AG04450 (cell line): ENCODE data around the gene RPS15A. TPM values are rescaled to one million over a fixed set of nuclear protein-coding genes. Genes with fewer than 3 reads are reported as not detected.

ENCODE experiments used
- CTCF ChIA-PET: fragments of 300-600, 350-600 bp; formaldehyde crosslinking; extraction: SDS; loops from one replicate; lab custom pipeline; 2022; ENCODE audit warnings: antibody characterized with exemption, inconsistent platforms; lab: Charles Lee
- POLR2A ChIA-PET: fragments of 350-600 bp; formaldehyde crosslinking; extraction: SDS; loops from one replicate; lab custom pipeline; 2021; ENCODE audit warnings: antibody characterized with exemption, inconsistent platforms; lab: Yijun Ruan, JAX
- DNase-seq: peaks from one replicate; pipeline ENCODE4 v3.0.0-alpha.2; 2011; ENCODE audit warnings: low read depth, low spot score
- H3K27ac ChIP-seq: one replicate; pipeline ENCODE4 v1.5.1; 2012; ENCODE audit warnings: low read depth, low read length, control low read depth
- H3K27me3 ChIP-seq: one replicate; pipeline ENCODE4 v1.6.0; 2012; ENCODE audit warnings: low read length; ENCODE audit not compliant: control insufficient read depth, insufficient read depth
- H3K4me3 ChIP-seq: 2 replicates; pipeline ENCODE4 v1.5.1; 2011; ENCODE audit warnings: mild to moderate bottlenecking, low read depth, low read length, control low read depth
- H3K9me3 ChIP-seq: 2 replicates; pipeline ENCODE4 v1.5.1; 2012; ENCODE audit warnings: low read length; ENCODE audit not compliant: control insufficient read depth, insufficient read depth
- polyA minus RNA-seq: library from RNA; depleted of rRNA, polyadenylated mRNA; stranded (reverse); fragments of >200 nt; gene quantifications from 2 replicates; pipeline ENCODE4 v1.2.3, GENCODE V29; 2011; rRNA and poly(A)+ RNA removed
- polyA plus RNA-seq: library from polyadenylated mRNA; depleted of rRNA; stranded (reverse); fragments of >200 nt; gene quantifications from 2 replicates; pipeline ENCODE4 v1.2.3, GENCODE V29; 2011; rRNA removed
- TF ChIP-seq, protein P1 (sequence below): IDR thresholded peaks from 2 replicates; pipeline ENCODE4 v1.5.1; 2011; ENCODE audit warnings: low read depth, low read length, control low read depth, inconsistent platforms

RPS15A gene
- polyA plus RNA-seq (3,840 and 3,917 TPM in 2 replicates), polyA minus RNA-seq (678 and 713 TPM in 2 replicates)

DNA sequence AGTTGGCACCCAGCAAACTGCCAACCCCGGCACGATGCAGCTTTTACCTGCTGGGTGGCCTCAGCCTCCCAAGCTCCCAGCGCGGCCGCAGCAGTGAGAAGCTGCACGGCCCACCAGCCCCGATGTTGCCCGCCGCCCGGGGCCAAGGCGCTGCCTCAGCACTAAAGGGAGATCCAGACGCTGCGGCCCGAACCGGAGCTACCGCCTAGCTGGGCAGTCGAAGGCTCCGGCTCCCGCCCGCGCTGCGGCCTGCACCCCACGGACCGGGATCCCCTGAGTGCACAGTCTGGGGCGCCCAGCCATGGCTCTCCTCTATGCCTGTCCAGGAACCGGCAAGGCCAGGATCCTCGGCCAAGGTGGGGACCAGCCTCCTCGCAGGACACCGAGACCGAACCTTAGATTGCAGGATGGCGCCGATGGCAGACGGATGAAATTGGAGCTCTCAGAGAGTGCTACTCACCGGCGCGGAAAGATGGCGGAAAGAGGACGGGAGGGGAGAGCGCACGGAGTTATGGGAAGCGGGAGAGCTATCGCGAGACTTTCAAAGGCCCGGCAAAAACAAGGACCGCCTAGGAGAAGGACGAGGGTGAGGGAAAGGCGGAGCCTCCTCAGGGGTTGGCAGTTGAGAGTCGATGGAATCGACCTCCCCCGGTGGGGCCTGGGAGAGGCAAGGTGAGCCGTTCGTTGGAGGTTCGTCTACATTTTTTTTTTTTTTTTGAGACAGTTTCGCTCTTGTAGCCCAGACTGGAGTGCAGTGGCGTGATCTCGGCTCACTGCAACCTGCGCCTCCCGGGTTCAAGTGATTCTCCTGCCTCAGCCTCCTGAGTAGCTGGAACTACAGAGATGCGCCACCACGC lies at the start of gene RPS15A:
RPS15A (minus strand) TSS at position 485 of the 857 bp plus-strand sequence. CDS start 1,221 bp downstream, outside the sequence.
- Histone ChIP-seq H3K4me3 (peak within 1 kb of the TSS; percentile 99), H3K9me3 (peaks cover 4% of the 10 kb centered on the region; the same call in 1 of the 2 replicates), H3K27me3 (no peaks in the 10 kb centered on the region), H3K27ac (peak within 1 kb of the TSS; percentile 76)
- TF ChIP-seq, protein P1, sequence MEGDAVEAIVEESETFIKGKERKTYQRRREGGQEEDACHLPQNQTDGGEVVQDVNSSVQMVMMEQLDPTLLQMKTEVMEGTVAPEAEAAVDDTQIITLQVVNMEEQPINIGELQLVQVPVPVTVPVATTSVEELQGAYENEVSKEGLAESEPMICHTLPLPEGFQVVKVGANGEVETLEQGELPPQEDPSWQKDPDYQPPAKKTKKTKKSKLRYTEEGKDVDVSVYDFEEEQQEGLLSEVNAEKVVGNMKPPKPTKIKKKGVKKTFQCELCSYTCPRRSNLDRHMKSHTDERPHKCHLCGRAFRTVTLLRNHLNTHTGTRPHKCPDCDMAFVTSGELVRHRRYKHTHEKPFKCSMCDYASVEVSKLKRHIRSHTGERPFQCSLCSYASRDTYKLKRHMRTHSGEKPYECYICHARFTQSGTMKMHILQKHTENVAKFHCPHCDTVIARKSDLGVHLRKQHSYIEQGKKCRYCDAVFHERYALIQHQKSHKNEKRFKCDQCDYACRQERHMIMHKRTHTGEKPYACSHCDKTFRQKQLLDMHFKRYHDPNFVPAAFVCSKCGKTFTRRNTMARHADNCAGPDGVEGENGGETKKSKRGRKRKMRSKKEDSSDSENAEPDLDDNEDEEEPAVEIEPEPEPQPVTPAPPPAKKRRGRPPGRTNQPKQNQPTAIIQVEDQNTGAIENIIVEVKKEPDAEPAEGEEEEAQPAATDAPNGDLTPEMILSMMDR, result no peak
- peak; percentile 95 for DNase-seq
- POLR2A ChIA-PET, result interaction anchor here (0.7 to 6.0 kb wide), 10 partner anchors 10 to 1590 kb away, joined by 3 to 133 read pairs (median 4); partner anchors contain the start of genes ARL6IP1, COQ7 and VPS35L
- CTCF ChIA-PET, result interaction anchor here (1.0 to 1.3 kb wide), 4 partner anchors 9 to 180 kb away, joined by 4 to 17 read pairs (median 6); partner anchors contain the start of gene ARL6IP1

DNA sequence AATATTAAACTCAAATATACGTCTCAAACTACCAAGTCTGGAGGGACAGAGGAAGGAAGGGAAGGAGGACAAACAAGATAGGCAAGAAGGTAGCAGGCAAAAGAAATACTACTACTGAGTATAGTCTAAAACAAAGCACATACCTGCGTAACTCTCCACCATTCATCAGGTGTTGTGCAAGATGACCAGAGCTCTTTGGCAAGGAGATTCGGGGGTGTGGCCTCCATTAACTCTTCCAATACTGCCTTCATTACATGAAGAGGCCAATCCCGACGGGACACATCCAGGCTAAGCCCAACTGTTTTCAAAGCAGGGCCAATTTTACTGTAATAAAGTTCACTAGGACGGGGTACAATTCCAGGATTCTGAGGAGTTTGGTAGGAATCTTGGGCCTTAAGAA lies 49.4 kb upstream of the RPS15A start:
- DNase-seq, result no peak
- Histone ChIP-seq H3K27ac (no peak overlapping the region), H3K4me3 (no peak overlapping the region), H3K9me3 (no peaks in the 10 kb centered on the region), H3K27me3 (no peaks in the 10 kb centered on the region)
- ChIA-PET CTCF (interaction anchor here (0.7 kb wide), 1 partner anchor 38 kb away, joined by 3 read pairs; the partner anchor contains the start of gene ARL6IP1), POLR2A (no interaction called here)
- TF ChIP-seq, protein P1, result no peak

DNA sequence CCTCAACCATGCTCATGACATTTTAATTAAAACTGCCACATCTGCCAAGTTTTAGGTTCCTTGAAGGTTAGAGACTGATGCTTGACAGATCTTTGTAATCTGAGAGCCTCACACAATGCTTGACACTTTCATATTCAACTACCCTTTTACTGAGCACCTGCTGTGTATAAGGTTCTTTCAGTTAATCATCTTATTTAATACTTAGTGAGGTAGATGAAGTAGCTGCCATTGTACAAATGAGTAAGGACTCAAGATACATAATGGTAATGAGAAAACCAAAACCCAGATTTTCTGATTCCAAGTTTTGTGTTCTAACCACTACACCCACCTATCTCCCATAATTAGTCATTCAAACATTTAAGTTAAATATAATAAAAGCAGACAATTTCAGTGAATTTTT lies 46.6 kb upstream of the RPS15A start:
- H3K4me3 ChIP-seq, result no peak overlapping the region
- CTCF ChIA-PET, result interaction anchor here (0.5 to 2.3 kb wide), 3 partner anchors 32 to 1286 kb away, joined by 4 to 8 read pairs (median 4); partner anchors contain the start of gene ARL6IP1
- TF ChIP-seq, protein P1, result no peak
- POLR2A ChIA-PET, result no interaction called here
- H3K9me3 ChIP-seq, result no peaks in the 10 kb centered on the region
- H3K27me3 ChIP-seq, result no peaks in the 10 kb centered on the region
- DNase-seq, result no peak
- no peak overlapping the region for H3K27ac ChIP-seq

DNA sequence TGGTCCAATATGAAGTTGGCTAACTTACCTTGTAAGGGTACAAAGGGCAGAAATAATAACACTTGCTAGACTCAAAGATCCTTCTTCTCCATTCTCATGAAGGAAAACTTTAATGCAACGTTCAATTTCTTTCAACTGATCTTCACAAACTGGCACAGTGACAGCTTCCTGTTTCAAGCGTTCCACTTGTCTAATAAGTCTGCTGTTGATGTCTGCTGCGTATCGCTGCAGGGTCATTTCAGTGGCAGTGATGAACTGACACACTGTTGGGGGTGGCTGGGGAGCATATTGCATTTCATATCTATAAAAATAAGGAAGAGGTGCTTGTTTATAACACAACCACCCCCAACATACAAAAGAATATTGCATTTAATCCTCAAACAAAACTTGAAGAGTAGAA lies 44.7 kb upstream of the RPS15A start:
- Histone ChIP-seq H3K9me3 (no peaks in the 10 kb centered on the region), H3K27ac (no peak overlapping the region), H3K27me3 (no peaks in the 10 kb centered on the region), H3K4me3 (no peak overlapping the region)
- POLR2A ChIA-PET, result interaction anchor here (0.6 kb wide), 1 partner anchor 33 kb away, joined by 6 read pairs; no protein-coding TSS in a partner anchor
- DNase-seq, result no peak
- CTCF ChIA-PET, result interaction anchor here (1.0 to 2.8 kb wide), 2 partner anchors 33 to 135 kb away, joined by 3 to 9 read pairs; partner anchors contain the start of gene ARL6IP1
- TF ChIP-seq, protein P1, result no peak
